ENCODE results near the gene FRG1. TPM values are rescaled to one million over a fixed set of nuclear protein-coding genes. Genes with fewer than 3 reads are reported as not detected.
"Not testable (repeated sequence)": the region's sequence is repeated elsewhere in the genome, so short reads cannot be mapped to it uniquely, and the experiment has no call there.

Gene FRG1
- total RNA-seq, 1 experiment from 2014 or later, result 16.1 TPM

GRCh38 chr4:189988877-189989431, 48.3 kb downstream of the FRG1 start:
- no peak for TF ChIP-seq CTCF (IDR thresholded peaks at IDR 0.05)
- TF ChIP-seq TCF7L2 (IDR thresholded peaks at IDR 0.05; ENCODE audit: low read depth, low read length), result no peak
- TF ChIP-seq REST (IDR thresholded peaks at IDR 0.05; ENCODE audit: insufficient read depth in 1 of 2, low read depth in 2 of 2, low read length in 1 of 2), result no peak
- no peak for TF ChIP-seq POLR2AphosphoS5 (IDR thresholded peaks at IDR 0.05; ENCODE audit: low read depth, low read length)
- TF ChIP-seq SIN3A (IDR thresholded peaks at IDR 0.05; ENCODE audit: borderline replicate concordance, insufficient read depth, low read depth, low read length), result no peak
- Histone ChIP-seq H3K9me3 (ENCODE audit: control insufficient read depth, insufficient read depth, low read depth, low read length) (no peaks in the 10 kb centered on the region), H3K4me3 (ENCODE audit: low read depth in 2 of 2, low read length in 2 of 2) (no peak overlapping the region), H3K27me3 (ENCODE audit: control insufficient read depth, insufficient read depth, low read length) (no peaks in the 10 kb centered on the region), H3K27ac (ENCODE audit: low read length) (no peak overlapping the region), H3K4me1 (ENCODE audit: control insufficient read depth, insufficient read depth, low read length) (no peaks in the 10 kb centered on the region), H3K36me3 (ENCODE audit: control insufficient read depth, insufficient read depth, low read length) (no peaks in the 10 kb centered on the region)
- no TSS peak for BruUV-seq (replicated peaks)
- intact Hi-C loops (cut with micrococcal nuclease; ENCODE audit: unreplicated experiment), result no loop called here
- POLR2A ChIA-PET, result no interaction called here
- in situ Hi-C loops (cut with HindIII; ENCODE audit: low pct_unique_long_range_greater_than_20kb, low sequenced_read_pairs), result no loop called here
- no peak for ATAC-seq
- DNase-seq (ENCODE audit: low read depth, low spot score), result no peak
- CTCF ChIA-PET, result no interaction called here

GRCh38 chr4:189989941-189990340, 49.3 kb downstream of the FRG1 start:
- H3K4me3 ChIP-seq (ENCODE audit: low read depth in 2 of 2, low read length in 2 of 2); in situ Hi-C loops (cut with HindIII; ENCODE audit: low pct_unique_long_range_greater_than_20kb, low sequenced_read_pairs); intact Hi-C loops (cut with micrococcal nuclease; ENCODE audit: unreplicated experiment); CTCF ChIA-PET; POLR2A ChIA-PET; BruUV-seq (replicated peaks); H3K27me3 ChIP-seq (ENCODE audit: control insufficient read depth, insufficient read depth, low read length); H3K36me3 ChIP-seq (ENCODE audit: control insufficient read depth, insufficient read depth, low read length); H3K4me1 ChIP-seq (ENCODE audit: control insufficient read depth, insufficient read depth, low read length); H3K27ac ChIP-seq (ENCODE audit: low read length); ATAC-seq; DNase-seq (ENCODE audit: low read depth, low spot score); H3K9me3 ChIP-seq (ENCODE audit: control insufficient read depth, insufficient read depth, low read depth, low read length): not testable (repeated sequence)

Other genes with a start within 250 kb of the FRG1 start
- not detected for gene FRG2, start 86.4 kb downstream of the FRG1 start, total RNA-seq (2021; ENCODE audit: unreplicated experiment)
- gene DBET, start 123.6 kb downstream of the FRG1 start, total RNA-seq (2021; ENCODE audit: unreplicated experiment), result not detected
- not detected for gene DUX4, start 232.9 kb downstream of the FRG1 start, total RNA-seq (2021; ENCODE audit: unreplicated experiment)

All from Panc1 (cell line).